HT1080 (cell line): ENCODE data around the gene LCP1. TPM values are rescaled to one million over a fixed set of nuclear protein-coding genes. Genes with fewer than 3 reads are reported as not detected.
A peak's percentile ranks its signal among the peaks of the same experiment; 100 is the strongest.
"Not testable (repeated sequence)": the region's sequence is repeated elsewhere in the genome, so short reads cannot be mapped to it uniquely, and the experiment has no call there.

Experiments used
- DNase-seq: peaks from one replicate; pipeline ENCODE4 v3.0.0-alpha.2; 2015; ENCODE audit warnings: low read depth
- total RNA-seq: library from RNA; depleted of rRNA; stranded (reverse); fragments of >200 nt; shearing (Covaris generic); gene quantifications from 2 replicates; pipeline ENCODE4 v1.2.3, GENCODE V29; 2014

LCP1 gene
- total RNA-seq, 1 experiment from 2014 or later, result 370 TPM

DNA sequence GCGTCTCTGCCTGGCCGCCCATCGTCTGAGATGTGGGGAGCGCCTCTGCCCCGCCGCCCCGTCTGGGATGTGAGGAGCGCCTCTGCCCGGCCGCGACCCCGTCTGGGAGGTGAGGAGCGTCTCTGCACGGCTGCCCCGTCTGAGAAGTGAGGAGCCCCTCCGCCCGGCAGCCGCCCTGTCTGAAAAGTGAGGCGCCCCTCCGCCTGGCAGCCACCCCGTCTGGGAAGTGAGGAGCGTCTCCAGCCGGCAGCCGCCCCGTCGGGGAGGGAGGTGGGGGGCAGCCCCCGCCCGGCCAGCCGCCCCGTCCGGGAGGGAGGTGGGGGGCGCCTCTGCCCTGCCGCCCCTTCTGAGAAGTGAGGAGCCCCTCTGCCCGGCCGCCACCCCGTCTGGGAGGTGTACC, 19.2 kb downstream of the LCP1 start:
- not testable (repeated sequence) for DNase-seq

DNA sequence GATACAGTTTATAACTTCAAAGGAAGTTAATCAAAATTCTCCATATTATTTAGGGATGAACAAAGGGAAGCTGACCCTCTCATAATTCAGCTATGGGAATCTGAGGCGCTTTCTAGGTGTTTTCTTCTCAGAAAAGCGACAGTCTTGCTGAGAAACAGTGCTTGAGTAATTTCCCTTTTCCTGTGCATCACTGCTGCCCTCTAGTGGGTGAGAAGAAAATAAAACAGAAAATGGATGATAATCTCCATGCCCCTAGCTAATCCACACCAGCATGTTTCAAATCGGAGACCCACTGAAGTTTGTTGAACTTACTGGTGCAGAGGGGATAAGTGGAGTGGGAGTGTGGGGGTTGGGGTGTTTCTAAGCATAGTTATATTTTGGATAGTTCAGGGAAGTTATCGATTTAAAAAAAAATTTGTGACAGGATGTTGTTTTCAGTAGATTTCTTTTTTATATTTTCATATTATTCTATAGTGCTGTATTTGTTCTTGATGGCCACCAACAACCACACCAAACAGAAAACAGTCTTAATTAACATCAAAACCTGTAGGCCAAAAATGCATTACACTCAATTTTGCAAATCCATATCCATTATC, 21.4 kb downstream of the LCP1 start:
- DNase-seq, result peak; percentile 60

DNA sequence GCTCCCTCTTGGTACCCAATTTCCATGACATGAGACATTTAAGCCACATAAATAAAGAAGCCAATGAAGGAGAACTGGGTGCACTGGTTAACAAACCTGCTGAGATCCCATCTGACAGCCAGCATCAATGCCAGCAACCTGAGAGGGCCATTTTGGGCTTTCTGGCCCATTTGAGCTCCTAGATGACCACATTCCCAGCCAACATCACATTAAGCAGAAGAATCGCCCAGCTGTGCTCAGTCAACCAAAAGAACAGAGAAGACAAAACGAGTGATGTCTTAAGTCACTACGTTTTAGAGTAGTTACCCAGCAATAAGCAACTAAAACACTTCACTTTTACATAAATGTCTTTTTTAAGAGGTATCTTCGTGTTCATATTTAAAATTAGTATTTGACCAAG, 21.9 kb downstream of the LCP1 start:
- no peak for DNase-seq

DNA sequence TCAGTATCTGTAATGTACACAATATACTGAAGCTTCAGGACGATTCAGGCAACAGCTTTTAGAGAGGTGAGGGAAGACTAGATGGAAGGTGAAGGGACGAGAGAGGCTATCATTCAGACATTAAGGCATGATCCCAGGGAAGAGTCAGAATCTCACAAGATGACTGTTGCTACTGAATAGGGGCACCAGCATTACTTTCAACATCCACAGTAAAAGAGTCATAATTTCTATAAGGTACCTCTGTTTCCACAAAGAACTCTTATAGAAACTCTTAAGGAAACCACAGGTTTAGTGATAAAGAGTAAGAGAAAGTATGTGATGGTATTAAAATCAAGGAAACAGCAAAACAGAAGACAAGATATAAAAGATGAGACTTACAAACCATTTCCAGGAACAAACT, 23.0 kb downstream of the LCP1 start:
- DNase-seq, result no peak

DNA sequence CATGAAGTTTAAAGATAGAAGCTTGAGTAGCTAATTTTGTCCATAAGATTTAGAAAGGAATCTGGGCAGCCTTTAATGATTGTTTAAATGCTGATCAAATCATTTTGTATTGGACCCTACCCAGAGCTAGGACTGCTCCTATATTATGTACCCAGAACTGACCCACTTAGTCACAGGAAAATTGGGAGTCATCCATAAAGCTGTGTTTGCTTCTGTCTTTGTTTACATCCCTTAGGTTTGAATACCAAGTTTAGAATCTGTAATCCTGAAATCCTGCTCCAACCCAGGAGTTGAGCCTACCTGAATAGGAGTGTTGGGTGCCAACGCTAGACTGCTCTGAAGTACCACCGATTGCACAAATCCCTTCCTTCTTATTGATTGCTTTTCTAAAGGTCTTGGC, 23.8 kb downstream of the LCP1 start:
- no peak for DNase-seq

DNA sequence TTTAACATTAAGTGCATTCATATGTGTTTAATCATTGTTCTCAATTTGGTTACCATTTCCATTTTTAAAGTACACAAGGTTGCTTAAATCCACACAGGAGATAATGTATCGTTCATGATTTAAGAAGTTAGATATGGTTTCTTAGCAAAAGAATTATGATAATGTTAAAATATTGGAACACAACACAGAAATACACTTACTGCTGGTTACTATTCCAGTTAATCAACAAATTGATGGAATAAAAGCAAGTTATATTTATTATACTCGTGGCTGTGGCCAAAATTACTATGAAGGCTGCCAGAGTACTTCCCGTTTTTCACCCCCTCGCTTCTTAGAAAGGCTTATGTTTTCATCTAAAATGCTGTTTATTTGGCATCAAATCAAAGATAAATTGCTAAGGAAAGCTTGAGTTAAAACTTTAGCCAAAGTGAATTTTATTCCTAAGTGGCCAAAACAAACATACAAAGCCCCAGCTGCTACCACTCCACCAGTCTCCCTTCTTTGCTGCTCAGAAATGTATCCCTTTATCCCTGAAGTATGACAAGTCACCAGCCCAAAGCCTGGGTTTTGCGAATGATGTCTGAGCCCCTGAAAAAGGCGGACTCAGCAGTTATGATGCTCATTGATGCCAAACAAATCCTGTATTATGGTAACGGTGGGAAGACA, 27.7 kb downstream of the LCP1 start:
- no peak for DNase-seq

DNA sequence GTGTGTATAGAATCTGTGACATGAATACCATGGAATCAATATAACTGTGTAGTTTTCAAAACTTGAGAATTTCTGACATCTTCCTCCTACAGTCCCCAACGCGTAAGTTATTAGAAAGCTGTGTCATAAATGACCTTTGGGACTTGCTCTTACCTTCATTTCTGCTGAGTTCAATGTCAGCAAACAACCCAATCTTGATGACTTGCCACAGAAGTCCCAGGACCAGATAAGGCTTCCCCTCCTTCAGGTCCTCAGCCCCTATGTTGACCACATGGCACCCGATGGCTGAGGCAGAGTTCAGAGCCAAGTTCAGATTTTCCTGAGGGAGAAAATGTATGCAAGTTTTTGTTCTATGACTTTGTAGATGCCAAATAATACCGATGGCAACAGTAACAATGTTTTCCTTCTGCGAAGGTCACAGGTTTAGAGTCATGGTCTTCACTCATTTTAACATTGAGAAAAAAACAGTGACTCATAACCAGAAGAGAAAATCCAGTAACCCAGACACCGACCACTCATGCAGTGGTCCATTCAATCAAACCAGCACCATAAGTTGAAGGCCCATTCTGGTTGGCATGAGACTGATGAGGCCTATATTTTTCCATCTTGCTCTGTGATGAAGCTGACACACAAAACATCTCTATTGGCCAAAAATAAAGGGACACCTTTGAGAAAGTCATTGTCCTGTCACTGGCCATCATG, 29.2 kb downstream of the LCP1 start:
- no peak for DNase-seq

DNA sequence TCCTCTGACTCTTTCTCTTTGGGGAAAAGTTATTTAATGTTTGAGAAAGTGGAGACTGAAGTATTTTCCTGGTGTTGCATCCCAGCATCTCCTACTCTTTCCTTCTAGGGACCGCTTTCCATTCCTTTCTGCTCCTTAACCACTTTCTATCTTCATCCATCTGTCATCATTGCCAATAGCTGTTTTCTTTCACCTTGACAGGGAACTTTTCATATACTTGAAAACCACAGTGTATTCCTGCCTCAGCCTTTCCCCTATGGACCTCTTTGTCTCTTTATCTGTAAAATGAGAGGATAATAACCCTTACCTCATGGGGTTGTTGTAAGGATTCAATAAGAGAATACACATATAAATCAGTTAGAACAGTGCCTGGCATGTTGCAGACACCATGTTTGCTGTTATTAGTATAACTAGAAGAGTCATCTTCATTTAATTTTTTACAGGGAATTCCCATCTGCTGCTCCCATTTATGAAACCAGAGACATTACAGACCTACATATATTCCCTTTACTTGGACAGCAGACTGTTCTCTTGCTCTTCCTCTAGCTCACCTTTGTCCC, 31.8 kb downstream of the LCP1 start:
- no peak for DNase-seq

DNA sequence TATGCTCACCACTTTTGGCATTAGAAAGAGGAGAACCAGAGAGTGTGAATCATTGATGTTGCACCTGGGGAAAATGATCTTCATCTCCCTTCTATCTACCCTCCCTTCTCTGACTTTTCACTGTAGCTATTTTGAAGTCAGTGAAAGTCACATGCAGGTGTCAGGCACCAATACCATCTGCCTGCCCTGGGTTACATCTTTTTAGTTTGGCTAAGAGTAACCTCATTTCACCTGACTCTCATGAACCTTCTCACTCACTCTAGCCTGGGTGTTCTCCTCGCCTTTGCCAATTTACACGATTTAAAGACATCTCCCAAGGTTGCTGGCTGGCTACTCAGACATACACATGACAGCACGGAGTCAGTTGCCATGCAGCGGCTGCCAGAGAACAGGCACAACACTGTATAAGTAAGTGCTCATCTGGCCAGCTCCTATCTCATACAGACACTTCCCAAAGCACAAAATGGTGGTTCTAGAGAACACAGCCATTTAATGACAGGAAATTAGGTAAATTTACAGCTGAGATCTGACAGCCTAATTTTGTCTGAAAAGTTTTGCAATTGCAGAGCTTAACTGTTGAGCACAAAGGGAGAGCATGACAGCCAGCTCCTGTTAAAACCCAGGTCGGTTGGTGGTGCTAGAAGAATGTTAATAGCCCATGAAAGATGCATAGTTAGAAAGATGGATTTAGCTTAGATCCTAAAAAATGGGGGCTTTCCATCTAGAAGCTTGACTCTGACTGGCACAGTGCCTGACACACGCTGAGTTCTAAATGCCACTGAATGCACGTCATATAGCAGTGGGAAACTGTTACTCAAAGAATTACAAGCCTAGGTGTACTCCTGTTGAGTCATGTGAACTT, 32.5 kb downstream of the LCP1 start:
- DNase-seq, result peak; percentile 28

DNA sequence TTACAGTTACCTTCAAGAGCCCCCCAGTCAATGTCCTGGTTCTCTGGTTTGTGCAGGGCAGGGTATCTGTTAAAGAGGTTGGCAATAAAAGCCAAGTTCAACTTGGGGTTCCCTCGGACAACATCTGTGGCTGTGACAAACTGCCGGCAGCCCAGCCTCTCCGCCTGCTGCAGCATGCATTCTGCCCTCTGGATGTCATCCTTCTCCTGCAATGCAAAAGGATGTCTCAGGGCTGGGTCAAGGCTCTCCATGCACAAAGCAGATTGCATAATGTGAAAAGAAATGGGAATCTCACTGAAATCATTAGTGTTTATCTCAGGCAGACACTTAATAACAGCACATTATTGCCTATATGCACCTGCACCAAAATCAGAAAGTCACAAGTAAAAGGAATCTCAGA, 35.1 kb downstream of the LCP1 start:
- no peak for DNase-seq

DNA sequence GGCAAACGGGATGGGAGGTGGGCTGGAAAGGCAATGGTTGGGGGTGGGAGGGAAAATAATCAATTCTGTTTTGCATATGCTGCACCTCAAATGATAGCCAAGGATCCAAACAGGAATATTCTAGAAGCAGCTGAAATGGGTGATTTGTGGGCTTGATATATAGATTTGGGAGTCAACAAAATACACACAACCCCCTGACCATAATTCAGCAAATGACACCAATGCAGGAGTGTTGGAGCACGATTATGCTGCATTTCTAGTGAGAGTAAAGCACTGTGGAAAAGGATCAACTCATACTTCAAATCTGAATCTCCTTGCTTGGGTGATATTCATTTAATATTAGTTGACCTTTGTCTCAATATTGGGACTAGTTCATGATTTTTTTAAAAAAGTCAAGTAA, 36.0 kb downstream of the LCP1 start:
- no peak for DNase-seq

DNA sequence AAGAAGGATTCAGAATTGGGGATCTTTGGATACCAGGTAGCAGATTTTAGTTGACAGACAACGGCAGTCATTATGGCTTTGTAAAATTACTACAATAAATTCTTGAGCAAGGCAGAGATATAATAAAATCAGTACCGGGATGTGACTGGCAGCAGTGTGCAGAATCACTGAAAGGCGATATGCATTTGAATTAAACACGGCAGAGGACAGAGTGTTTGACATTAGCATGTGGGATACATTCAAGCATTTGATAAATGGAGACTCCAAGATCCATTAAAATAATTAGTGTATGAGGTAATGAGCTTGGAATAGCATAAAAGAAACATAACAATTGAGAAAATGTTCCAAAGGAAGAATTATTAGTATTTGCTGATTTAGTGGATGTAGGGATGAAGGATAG, 36.8 kb downstream of the LCP1 start:
- no peak for DNase-seq

DNA sequence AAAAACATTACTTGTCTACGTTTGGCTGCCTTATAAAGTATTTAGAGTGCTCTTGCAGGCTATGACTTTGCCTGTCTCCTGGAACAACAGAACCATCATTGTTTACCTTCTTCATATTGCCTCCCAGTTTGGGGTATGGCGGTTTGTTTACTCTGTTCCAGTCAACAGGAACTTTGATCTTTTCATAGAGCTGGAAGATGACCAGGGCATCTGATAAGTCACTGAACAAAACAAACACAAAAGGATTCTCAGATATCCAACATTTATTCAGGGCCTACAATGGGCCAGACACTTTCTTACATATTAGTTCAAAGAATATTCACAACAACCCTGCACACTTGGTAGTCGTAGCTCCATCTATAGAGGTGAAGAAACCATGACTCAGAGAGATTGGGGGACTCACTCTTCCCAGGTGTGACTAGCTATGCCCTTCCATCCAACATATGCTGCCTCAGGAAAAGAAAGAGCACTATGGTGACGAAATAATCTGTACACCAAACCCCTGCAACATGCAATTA, 38.7 kb downstream of the LCP1 start:
- DNase-seq, result no peak

DNA sequence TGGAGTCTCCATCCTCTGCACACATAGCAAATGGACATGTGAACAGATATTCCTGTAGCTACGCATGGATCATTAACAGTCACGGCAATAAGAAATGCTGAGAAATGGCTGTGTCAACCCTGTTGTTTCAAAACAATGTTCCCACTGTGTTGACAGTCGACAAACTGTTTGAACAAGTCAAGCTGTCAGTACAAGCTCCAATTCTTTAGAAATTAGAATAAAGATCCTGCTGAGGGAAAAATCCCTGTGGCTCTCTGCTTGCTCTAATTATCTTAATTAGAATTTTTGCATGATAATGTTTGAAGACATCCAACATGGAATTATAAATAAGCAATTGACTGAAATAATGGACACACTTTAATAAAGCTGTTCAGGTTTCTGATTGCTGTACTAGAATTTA, 39.2 kb downstream of the LCP1 start:
- no peak for DNase-seq

DNA sequence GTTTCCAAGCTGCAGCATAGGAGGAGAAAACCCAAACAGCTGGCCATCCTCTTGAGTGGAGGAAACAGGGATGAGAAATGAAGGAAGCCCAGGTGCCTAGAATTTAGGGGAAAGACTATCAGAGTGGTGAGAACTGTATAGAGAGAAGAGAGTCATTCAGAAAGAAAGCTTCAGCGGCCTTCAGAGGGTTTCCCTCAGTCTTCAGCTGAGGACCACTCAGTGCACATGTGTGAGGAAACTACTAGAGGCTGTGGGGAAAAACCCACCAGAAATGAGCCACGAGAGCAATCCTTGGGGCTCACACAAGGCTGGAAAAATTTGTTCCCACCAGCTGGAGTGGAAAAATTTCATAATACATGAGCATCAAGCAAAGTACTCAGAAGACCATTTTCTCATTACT, 41.9 kb downstream of the LCP1 start:
- no peak for DNase-seq

DNA sequence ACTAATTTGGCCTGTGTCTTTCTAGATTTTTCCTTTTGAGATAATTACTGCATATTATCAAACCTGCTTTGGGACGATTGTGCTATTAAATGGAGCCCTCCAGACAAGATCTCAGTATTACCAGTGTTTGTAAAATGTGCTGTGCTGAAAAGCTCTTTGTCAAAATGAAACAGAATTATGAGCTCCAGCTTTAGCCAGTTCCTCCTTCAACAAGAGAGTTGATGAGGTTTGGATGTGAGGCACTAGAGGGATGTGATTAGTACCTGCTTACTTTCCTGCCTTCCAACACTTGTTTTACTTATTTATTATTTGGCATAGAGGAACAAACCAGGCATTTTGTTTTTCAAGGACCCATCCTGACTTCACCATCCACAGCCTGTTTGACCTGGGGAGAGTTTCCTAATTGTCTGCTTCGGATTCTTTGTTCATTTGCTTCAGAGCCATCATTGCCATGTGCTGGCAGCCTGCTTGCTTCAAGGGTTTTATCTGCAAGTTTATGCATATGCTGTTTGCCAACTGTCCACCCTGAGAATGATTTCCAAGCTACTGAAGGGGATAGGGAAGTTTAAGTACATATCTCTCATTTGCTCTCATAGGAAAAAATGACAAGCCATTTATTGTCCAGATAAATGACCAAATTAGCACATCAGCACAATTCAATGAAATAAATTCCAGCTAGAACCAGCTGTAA, 44.2 kb downstream of the LCP1 start:
- DNase-seq, result no peak

DNA sequence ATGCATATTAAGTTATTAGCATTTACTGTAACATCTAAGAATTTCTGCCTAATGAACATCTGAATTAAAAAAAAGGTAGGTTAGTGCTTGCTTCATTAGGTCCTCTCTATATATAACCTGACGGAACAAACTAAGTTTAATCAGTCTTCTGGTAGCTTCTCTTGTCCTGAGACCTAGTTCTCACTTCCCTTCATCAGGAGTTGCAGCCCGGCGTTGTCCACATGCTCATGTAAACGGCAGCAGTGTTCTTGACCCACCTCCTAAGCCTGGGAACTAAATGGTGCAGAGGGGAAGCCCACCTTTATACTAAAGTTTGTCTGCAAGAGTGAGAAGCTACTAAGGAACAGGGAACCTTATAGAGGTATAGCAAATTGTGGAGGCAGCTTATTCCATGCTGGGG, 45.3 kb downstream of the LCP1 start:
- no peak for DNase-seq

DNA sequence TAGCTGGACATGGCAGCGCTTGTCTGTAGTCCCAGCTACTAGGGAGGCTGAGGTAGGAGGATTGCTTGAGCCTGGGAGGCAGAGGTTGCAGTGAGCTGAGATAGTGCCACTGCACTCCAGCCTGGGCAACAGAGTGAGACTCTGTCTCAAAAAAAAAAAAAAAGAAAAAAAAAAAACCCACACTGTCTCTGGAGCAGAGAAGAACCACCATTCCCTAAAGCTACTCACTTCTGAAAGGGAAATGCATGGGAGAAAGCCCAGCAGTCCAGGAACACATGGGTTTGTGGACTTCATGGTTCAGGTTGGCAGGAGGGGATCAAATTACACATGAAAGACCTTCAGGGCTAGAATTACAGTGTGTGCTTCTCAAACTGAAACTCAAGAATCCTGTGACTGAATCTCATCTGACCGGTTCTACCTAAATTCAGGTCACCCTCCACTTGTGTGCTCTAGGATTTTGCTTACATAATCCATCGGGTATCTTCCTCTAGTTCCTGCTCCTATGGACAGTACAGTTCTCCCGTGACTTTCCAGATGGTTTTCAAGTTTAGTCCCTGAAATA, 46.9 kb downstream of the LCP1 start:
- DNase-seq, result peak; percentile 55

DNA sequence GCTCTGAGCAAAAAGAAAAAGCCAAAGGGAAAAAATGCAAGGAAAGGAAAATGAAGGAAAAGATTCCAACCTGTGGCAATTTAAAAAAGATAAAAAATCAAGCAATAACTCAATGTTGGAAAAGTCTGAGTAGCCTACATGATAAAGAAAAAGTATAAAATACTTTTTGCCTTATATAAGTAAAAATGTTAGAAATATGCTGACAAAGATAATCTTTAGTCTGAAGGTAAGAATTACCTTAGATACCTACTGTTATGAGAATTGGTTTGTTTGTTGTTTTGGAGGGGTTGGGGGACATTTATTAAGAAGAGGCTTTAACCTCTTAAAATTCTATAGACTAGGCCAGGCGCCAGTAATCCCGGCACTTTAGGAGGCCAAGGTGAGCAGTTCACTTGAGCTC, 47.5 kb downstream of the LCP1 start:
- no peak for DNase-seq

DNA sequence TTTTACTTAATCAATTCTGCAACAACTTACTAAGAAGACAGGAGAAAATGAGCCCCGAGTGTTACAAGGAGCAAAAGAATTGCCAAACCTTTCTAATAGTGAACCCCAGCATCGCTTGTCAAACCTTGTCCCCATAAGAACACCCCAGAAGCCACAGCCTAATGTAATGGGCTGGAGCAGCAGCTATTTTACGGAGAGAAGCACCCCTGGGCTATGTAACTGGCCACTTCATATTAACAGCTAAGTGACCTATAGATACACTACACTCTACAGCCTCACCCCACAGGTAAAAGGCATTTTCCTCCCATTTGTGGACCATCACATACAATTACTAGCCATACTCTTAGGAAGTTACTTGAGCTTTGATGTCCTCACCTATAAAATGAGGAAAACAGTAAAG, 49.9 kb downstream of the LCP1 start:
- no peak for DNase-seq

DNA sequence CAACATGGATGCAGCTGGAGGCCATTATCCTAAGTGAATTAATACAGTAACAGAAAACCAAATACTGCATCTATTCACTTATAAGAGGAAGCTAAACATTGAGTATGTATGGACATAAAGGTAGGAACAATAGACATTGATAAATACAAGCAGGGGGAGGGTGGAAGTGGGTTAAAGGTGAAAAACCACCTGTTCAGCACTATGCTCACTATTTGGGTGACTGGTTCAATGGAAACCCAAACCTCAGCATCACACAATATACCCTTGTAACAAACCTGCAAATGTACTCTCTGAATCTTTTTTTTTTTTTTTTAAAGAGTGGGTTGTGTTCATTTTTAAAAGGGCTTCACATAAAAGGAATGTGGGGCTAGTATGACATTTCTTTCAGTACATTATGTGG, 50.3 kb downstream of the LCP1 start:
- DNase-seq, result no peak
